ENCODE data around the gene ASCC3. TPM values are rescaled to one million over a fixed set of nuclear protein-coding genes. Genes with fewer than 3 reads are reported as not detected.
A peak's percentile ranks its signal among the peaks of the same experiment; 100 is the strongest.

The ASCC3 gene
- total RNA-seq, 4 donors from 2014 or later = 14.2 to 58.9 (median 36.6) TPM

DNA sequence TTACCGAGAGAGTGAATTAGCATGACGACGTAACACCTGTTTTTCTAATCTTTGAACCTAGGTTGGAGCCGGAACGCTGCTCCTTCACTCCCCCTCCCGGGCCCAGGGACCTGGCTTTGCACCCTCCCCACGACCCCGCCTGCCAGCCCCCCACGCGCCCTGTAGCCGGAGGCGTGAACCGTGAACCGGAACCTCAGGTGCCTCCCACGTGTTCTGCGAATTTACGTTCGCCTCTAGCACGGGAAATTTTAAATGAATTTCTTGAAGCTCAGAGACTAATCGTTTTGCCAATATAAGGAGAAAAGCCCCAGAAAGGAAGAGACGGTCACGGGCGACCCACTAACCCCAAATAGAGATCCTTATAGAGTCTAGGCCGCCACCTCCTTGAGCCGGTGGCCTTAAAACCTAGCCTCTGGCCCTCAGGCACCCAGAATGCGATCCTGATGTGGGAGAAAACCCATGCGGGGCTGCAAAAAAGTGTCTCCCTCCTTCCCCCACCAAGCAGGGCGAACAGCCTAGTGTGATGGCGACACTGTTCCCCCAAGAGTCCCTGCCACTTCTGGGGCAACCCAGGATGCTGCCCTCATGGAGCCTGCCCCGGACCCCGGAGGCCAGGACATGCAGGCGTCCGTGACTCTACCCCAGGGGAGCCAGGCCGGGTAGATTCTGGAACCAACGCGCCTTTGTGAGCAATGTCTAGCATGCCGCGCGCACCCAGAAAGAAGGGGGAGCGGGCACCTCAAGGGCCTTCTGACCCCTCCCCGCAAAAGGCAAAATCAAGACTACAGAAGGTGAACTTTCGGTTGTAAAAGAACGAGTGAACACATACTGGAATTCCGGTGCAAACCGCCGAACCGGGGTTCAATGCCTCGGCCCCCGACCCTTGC lies 413.8 kb downstream of the ASCC3 start:
- Histone ChIP-seq H3K4me1 (peaks cover 0 to 38% (median 14%) of the 10 kb centered on the region in 3 donors), H3K27me3 (peaks cover 41 to 100% (median 64%) of the 10 kb centered on the region in 4 donors), H3K4me3 (no peak overlapping the region), H3K9me3 (no peaks in the 10 kb centered on the region), H3K36me3 (no peaks in the 10 kb centered on the region), H3K27ac (no peak overlapping the region)
- no peak for DNase-seq
- no peak for TF ChIP-seq POLR2A (IDR thresholded peaks at IDR 0.05)
- TF ChIP-seq CTCF (IDR thresholded peaks at IDR 0.05) = no peak
- intact Hi-C loops (cut with DNase I) = no loop called here
- 7 to 17% methylated on average over 9 to 21 of the region's 49 CpGs for WGBS, 2 donors

DNA sequence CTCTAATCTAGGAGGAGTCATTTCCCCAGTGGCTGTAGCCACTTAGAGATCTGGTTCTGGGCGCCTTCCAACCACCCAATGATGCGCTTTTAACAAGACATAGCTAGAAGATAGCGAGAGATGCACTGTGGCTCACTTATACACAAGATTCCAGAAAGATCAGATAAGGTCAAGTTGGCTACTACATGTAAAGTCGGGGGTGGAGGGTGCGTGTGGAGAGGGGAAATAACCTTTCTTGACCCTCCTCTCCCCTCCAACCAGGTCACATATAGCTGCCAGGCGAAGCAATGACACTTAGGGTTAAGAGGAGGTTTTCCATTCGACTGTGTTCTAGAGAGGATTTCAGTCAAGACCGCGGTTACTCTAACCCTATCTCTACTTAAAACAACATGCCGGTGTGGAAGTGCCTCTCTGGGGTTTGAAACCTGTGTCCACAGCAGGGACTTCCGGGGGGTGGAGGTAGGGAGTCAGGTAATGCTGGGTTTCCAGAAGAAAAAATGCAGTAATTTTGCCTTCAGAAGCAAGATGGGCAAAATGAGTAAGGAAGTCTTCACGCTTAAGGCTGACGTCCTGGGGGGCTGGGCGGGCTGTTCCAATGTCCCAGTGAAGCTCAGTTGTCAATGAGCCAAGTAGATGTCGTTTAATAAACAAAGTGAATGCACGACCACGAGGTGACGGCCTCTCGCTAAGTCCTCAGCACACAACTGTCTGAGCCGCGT lies 414.6 kb downstream of the ASCC3 start:
- Histone ChIP-seq H3K9me3 (no peaks in the 10 kb centered on the region), H3K27me3 (peaks cover 41 to 100% (median 71%) of the 10 kb centered on the region in 4 donors), H3K27ac (no peak overlapping the region), H3K4me1 (peaks cover 0 to 39% (median 14%) of the 10 kb centered on the region in 3 donors), H3K4me3 (no peak overlapping the region), H3K36me3 (no peaks in the 10 kb centered on the region)
- intact Hi-C loops (cut with DNase I) = no loop called here
- 11 to 15% methylated on average over 17 to 21 of the region's 21 CpGs for WGBS, 2 donors
- no peak for DNase-seq
- TF ChIP-seq CTCF (IDR thresholded peaks at IDR 0.05) (no peak), POLR2A (IDR thresholded peaks at IDR 0.05) (no peak)

DNA sequence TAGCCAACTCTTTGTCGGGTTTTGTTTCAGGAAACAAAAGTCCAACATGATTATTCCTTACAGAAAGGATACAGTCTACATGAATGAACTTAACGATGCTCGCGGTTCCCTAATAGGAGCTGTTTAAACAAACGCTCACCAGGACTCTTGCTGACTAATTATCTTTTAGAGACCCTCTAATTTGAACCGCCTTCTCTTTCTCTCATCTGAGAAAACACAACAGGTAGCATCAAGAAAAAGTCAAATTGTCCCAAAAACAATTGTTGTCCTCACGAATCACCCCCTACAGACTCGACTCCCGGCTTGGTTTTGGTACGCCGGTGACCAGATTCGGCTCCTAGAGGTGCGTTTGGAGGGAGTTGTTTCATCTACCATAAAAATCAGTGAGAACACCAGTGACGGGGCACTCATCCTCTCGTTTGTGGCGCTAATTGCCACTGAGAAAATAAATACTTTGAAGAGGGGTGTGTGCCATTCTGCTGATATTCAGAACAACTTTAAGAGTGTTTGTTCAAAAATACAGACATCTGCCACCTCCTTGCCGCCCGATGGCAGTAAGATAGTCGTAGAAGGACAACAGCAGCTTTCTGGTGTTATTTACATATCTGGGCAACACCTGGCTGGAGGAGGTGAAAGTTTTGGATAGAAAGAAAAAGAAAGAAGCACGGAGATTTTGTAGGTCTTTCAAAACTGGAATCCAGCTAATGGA lies 415.3 kb downstream of the ASCC3 start:
- TF ChIP-seq CTCF (IDR thresholded peaks at IDR 0.05) (no peak), POLR2A (IDR thresholded peaks at IDR 0.05) (no peak)
- DNase-seq = no peak
- intact Hi-C loops (cut with DNase I) = no loop called here
- Histone ChIP-seq H3K27ac (no peak overlapping the region), H3K9me3 (no peaks in the 10 kb centered on the region), H3K27me3 (peaks cover 43 to 100% (median 77%) of the 10 kb centered on the region in 4 donors), H3K4me3 (no peak overlapping the region), H3K4me1 (peaks cover 0 to 46% (median 14%) of the 10 kb centered on the region in 3 donors), H3K36me3 (no peaks in the 10 kb centered on the region)
- WGBS, 2 donors = 16 to 19% methylated on average over 20 of the region's 20 CpGs

DNA sequence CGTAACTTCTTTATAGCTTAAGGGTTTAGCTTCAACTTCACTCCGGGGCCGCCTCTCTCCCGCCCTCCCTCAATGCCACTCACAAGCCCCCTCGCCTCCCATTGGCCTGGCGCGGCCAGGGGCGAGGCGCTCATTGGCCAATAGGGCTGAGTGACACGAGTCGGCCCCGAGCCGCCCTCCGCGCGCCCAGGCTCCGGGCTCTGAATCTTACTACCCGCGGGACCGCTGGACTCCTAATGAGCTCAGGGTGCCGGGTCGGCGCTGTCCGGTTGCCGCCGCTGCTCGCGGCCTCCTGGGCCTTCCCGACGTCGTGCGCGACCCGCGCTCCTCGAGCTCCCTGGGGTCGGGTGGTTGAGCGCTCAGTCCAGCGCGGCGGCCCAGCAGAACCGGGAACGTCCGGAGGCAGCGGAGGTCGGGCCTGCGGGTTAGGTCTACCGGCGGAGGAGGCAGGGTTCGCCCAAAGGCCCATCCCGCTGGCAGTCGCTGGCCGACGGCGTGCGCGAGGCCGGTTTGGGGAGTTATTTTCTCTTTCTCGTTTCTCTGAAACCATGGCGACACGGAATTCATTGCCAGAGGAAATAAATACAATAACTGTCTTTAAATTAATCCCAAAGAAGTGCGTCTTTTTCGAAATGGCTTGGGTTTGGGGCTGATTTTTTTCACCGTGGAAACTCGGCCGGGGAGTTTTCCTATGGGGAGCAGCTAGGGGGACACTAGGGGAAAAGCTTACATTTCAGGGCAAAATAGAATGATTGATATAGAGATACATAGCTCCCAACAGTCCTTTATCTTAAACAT lies 416.0 kb downstream of the ASCC3 start, which contains the start of gene SIM1:
Gene SIM1, minus strand, starts transcription at position 19 of the 798 bp plus-strand sequence. CDS start 1,453 bp downstream, outside the sequence.
- intact Hi-C loops (cut with DNase I) = no loop called here
- no peak for TF ChIP-seq POLR2A (IDR thresholded peaks at IDR 0.05)
- TF ChIP-seq CTCF (IDR thresholded peaks at IDR 0.05) = no peak
- Histone ChIP-seq H3K27me3 (peaks cover 43 to 100% (median 84%) of the 10 kb centered on the region in 4 donors), H3K9me3 (no peaks in the 10 kb centered on the region), H3K36me3 (no peaks in the 10 kb centered on the region), H3K27ac (no peak within 1 kb of the TSS), H3K4me3 (peak within 1 kb of the TSS in 2 of 4 donors; percentile 34 to 48), H3K4me1 (peaks cover 0 to 46% (median 14%) of the 10 kb centered on the region in 3 donors)
- no peak for DNase-seq
- 12 to 17% methylated on average over 14 to 18 of the region's 66 CpGs for WGBS, 2 donors

Data from esophagus squamous epithelium (tissue), 5 donors.